ENCODE results near the gene PERP. TPM values are rescaled to one million over a fixed set of nuclear protein-coding genes. Genes with fewer than 3 reads are reported as not detected.
"Not testable (repeated sequence)": the region's sequence is repeated elsewhere in the genome, so short reads cannot be mapped to it uniquely, and the experiment has no call there.

PERP gene
- polyA plus RNA-seq, 10 donors = 0.56 to 50.7 (median 1.1) TPM

GRCh38 chr6:138105880-138106664, 1.1 kb downstream of the PERP start:
- peak in 1 of 3 donors; percentile 17 for DNase-seq

DNA sequence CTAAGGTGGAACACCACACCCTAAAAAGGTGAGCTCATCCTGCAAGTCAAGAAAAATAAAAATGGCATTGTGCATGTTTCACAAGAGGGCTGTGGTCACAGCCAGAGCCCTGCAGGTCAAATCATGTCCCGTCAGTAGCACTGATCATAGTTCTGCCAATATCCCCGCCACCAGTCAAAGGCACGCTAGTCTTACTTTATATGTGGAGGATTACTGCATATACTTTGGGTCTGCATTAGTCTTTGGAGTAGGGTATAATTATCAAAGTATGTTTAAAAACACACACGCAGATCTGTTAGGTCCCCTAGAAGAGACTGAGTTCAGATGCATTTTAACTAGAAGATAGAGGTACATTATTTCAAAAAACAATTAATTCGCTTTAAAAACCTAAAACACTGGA, 1.8 kb downstream of the PERP start:
- no peak for DNase-seq

DNA sequence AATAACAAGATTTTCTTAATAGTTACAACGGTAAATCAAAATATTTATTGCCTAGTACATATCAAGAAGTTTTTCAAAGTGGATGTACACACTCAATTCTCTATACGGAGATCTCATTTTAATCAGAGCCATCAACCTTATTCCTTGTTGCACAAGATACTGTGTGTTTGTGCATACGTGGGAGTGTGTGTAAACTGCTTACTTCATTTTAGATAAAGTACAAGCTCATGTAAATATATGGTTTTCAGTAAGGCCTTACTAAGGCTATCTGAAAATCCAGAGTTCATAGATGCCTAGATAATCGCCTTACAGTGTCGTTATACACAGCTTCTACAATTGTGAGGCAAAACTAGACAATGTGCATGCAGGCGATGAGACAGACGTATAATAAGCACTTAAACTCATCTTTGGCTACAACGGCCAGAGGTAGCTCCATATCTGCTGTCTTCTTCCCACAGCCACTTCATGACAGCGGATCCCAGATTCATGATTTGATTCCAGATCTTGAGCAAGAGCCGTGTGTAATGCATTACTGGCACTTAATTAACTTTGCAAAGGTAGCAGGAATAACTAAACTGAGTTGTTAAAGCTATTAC, 2.5 kb downstream of the PERP start:
- DNase-seq = no peak

- DNase-seq = no peak
Observed at GRCh38 chr6:138103871-138104270, 3.3 kb downstream of the PERP start.

DNA sequence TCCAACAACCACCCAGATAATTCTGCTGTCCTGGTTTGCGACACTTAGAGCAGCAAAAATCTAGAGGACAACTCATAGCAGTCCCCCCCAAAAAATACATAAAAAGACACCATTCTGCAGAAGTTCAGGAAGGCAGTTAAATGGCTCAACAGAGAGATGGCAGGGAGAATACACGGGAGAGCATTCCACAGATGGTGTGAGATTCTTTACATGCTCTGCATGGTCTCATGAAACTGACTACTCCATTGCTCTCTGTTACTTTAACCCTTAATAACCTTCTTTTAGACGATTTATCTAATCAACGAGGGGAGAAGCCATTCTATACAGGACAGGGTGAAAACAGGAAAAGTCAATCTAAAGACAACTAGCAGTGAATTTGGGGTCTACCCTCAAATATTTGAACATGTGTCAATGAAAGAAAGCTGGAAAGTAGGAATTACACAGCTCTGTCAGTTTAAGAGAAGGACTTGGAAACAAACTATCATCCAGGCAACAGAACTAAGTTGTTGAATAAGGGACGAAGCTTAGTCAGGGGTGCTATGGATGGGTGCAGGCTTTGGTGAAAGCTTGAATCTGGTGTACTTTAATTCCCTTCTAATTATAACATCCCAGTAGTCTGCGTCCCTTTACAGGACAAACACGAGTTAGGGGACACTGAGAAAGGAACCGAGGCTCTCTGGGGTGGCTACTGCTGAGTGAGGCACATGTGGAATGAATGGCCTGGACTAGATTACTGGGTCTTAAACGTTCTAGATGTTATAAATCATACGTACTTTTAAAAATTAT, 5.1 kb downstream of the PERP start:
- DNase-seq = no peak

DNA sequence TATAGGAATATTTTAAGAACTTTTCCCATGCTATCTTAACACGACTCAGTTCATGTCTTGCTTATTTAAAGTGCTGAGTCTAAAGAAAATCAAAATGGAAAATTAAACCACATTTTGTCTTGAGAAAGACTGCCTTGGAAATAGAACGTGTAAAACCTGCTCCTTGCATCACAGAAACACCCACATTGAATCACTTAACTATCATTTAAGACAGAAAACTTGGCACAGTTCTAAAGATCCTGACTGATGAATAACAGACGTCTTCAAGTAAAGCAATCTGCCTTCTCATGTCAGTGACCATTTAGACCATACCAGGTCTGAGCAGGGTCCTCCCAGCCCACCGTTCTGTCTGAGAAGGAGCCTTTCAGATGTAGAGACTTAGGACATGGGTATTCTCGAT, 7.4 kb downstream of the PERP start:
- peak in 1 of 3 donors; percentile 35 for DNase-seq

DNA sequence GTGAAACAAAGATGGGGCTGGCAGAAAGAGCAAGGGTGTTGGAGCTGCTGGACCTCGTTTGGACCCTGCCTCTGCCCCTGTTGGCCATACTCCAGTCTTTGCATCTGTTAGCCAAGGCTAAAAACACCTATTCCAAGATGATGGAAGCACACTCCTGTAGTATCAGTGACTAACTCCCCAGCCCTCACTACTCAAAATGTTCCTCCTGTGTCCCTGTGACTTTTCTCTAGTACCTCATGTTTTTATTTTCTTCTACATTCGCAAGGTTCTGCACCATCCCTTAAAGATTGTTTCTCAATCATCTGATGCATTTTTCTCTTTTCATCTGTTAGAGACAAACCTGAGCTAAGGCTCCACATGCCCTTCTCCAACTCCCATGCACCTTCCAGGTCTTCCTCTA, 8.9 kb downstream of the PERP start:
- DNase-seq = no peak

DNA sequence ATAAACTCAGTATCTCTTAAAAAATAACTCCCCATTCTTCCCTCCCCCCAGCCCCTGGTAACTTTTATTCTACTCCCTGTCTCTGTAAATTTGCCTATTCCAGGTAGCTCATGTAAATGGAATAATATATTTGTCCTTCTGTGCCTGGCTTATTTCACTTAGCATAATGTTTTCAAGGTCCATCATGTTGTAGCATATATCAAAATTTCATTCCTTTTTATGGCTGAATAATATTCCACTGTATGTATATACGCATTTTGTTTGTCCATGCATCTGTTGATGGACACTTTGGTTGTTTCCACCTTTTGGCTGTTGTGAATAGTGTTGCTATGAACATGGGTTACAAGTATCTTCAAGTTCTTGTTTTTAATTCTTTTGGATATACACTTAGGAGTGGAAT, 13.0 kb downstream of the PERP start:
- DNase-seq = no peak

DNA sequence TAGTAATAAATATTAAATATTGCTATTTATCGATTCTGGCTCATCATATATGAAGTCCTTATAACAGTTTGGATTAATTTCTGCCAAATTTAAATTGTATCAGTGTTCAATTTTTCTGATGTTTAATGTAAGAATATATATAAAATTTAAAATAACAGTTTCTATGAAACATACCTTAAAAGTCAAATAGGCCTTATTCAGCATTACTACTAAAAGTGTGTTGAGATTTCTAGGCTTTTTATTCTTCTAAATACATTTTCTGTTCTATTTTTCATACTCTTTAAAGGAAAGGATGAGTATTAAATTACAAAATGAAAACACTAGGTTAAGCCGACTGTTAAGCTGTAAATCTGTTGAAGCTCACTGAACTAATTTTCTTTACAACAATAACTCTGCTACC, 13.6 kb downstream of the PERP start:
- no peak for DNase-seq

DNA sequence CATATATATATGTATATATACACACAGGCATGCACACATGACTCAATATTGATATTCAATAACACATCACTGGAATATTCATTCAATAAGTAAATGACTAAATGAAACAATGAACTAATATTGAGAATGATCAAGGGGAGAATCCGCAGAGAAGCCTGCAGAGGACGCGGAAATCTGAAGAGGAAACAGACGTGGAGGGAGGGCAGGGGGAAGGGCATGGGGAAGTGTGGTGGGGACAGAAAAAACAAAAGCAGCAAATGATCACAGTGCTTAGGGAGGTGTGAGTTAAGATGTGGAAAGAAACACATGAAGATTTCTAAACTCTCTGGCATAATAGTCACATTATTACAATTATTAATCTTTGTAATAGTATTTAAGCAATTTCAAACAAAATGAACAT, 14.5 kb downstream of the PERP start:
- DNase-seq = no peak

DNA sequence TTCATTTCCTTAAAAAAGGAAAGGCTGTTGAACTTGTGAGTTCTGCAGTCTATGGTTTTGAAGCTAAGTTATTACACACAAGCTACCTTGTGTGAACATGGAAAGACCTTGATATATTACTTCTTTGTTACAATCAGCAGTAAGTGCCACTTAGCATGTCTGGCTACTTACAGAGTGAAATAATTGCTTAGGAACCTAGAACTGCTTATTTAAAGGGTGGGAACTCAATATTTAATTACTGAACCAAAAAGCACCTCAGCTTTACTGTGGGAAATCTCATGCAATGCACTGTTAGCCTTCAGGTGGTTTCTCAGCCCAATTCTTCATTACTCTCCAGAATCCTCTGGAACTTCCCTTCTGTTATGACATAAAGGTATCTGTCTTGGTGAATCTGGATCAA, 17.9 kb downstream of the PERP start:
- no peak for DNase-seq

DNA sequence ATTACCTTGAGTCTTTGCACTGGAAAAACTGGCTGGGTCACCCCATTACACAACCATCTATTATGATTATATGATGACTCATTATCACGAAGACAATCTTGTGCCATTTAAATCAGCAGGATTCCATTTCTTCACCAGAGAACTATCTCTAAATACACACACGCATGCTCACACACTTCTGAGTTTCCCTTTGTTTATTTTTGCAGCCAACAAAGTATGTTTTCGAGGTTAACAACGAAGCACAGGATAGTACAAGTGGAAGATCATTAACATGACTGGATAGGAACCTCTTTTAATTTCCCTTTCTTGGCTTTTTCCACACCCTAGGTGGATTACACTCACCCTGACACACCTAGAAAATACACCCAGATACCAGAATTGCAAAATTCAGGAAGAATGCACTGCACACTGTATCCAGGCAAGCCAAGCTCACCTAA, 18.9 kb downstream of the PERP start:
- peak in 1 of 3 donors; percentile 36 for DNase-seq

GRCh38 chr6:138087593-138088325, 19.5 kb downstream of the PERP start:
- DNase-seq = no peak

- no peak for DNase-seq
Observed at GRCh38 chr6:138086573-138087196, 20.5 kb downstream of the PERP start.

DNA sequence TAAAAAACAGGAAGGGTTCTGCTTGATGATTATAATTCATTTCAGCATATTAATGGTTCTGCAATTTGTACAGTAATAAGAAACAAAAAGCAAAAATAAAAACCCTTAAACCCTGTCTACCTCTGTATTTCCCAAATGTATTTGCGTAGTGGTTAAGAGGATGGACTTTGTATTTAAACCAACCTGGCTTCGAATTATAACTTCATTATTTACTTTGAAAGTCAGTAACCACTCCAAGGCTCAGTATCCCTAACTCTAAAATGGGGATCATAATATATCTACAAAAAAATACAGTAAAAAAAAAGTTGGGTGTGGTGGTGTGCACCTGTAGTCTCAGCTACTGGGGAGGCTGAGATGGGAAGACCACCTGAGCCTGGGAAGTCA, 21.4 kb downstream of the PERP start:
- DNase-seq = no peak

DNA sequence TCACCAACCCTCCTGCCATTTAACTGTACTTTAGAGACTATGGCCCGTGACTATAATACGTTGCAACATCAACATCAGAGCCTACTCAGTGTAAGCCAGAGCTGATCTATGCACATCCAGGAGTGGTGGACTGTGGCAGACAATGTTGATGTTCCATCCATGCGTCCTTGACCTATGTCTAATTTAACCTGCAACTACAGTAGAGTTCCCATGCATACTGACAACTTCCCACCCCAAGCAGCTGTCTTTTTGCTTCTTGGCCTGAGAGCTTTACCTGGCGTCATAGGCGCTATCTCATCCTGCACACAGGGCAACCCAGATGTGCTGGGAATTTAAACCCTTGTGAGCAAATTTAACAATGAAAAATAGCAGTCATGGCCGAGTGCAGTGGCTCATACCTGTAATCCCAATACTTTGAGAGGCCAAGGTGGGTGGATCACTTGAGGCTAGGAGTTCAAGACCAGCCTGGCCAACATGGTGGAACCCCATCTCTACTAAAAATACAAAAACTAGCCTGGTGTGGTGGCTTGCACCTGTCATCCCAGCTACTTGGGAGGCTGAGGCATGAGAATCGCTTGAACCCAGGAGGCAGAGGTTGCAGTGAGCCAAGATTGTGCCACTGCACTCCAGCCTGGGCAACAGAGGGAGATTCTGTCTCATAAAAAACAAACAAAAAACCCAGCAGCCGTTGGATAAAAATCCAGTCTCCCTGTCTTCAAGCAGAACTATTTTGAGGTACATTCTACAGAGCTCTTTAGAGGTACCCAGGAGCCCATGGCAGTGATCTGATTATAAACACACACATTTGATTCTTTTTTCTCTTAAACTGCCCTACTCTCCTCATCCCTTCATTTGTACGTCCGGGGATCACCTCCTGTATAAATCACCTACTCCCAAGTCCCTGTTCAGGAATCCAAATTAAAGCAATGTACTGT, 22.0 kb downstream of the PERP start:
- no peak for DNase-seq

DNA sequence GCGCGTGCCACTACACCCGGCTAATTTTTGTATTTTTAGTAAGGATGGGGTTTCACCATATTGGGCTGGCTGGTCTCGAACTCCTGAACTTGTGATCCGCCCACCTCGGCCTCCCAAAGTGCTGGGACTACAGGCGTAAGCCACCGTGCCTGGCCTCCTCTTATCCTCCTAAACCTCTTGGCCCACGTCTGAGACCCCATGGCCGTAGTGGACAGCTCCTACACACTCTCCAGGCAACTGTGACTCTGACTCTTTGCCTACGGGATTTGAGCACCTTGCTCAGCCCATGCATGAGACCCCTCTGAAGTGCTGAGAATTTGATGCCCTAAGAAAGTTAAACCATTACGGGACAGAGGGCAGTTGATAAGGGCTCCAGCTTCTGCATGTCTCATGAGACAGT, 25.0 kb downstream of the PERP start:
- no peak for DNase-seq

GRCh38 chr6:138079556-138079955, 27.7 kb downstream of the PERP start:
- DNase-seq = not testable (repeated sequence)

DNA sequence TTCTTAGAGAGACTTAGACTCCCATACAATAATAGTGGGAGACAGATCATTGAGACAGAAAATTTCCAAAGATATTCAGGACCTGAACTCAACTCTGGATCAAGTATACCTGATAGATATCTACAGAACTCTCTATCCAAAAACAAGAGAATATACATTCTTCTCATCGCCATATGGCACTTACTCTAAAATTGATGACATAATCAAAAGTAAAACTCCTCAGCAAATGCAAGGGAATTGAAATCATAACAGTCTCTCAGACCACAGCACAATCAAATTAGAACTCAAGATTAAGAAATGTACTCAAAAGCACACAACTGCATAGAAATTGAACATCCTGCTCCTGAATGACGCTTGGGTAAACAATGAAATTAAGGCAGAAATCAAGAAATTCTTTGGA, 28.7 kb downstream of the PERP start:
- no peak for DNase-seq

GRCh38 chr6:138073264-138073663, 34.0 kb downstream of the PERP start:
- DNase-seq = no peak

- DNase-seq = no peak
Observed at GRCh38 chr6:138063726-138064125, 43.5 kb downstream of the PERP start.
